K562 treated with DMSO at 1 percent for 4 hours (cell line): ENCODE measurements around the gene ACSF2. TPM values are rescaled to one million over a fixed set of nuclear protein-coding genes. Genes with fewer than 3 reads are reported as not detected.

Experiments used
- total RNA-seq: library from RNA; unstranded; fragments of 300-600 nt; gene quantifications from 2 replicates; pipeline ENCODE4 v1.2.3, GENCODE V29; 2022; ENCODE audit not compliant: insufficient read depth

Gene ACSF2, protein sequence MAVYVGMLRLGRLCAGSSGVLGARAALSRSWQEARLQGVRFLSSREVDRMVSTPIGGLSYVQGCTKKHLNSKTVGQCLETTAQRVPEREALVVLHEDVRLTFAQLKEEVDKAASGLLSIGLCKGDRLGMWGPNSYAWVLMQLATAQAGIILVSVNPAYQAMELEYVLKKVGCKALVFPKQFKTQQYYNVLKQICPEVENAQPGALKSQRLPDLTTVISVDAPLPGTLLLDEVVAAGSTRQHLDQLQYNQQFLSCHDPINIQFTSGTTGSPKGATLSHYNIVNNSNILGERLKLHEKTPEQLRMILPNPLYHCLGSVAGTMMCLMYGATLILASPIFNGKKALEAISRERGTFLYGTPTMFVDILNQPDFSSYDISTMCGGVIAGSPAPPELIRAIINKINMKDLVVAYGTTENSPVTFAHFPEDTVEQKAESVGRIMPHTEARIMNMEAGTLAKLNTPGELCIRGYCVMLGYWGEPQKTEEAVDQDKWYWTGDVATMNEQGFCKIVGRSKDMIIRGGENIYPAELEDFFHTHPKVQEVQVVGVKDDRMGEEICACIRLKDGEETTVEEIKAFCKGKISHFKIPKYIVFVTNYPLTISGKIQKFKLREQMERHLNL
- total RNA-seq = 20.7 and 28.9 TPM in 2 replicates

DNA sequence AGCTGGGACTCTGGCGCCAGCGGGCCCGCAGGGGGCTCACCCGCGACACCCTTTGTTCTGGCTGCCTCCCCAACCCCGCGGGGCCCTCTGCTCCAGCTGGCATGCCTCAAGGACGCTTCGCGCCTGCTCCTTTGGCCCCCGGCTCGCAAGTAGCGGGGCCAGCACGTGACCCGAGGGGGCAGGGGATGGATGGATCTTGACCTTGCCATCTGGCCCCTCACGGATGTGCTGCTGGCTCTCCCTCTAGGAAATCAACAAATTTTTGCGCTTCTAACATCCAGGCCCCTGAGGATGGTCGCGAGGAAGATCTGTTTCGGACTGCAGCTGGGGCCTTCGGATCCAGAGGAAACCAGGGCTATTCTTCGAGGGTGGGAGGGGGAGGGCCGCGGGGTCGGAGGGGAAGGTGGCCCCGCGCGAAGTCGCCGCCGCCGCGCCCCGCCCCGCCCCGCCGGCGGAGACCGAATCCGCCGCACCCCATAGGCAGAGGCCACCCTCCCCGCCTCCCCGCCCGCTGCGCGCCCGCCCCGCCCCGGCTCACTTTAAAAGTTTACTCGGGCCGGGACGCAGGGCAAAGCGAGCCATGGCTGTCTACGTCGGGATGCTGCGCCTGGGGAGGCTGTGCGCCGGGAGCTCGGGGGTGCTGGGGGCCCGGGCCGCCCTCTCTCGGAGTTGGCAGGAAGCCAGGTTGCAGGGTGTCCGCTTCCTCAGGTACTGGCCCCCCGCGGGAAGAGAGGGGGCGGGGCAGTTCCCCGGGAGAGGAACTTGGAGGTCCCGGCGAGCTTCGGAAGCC, at the start of gene ACSF2:
Gene ACSF2, plus strand, starts transcription at position 537 of the 790 bp plus-strand sequence. Its CDS starts 44 bp downstream, at position 581.

DNA sequence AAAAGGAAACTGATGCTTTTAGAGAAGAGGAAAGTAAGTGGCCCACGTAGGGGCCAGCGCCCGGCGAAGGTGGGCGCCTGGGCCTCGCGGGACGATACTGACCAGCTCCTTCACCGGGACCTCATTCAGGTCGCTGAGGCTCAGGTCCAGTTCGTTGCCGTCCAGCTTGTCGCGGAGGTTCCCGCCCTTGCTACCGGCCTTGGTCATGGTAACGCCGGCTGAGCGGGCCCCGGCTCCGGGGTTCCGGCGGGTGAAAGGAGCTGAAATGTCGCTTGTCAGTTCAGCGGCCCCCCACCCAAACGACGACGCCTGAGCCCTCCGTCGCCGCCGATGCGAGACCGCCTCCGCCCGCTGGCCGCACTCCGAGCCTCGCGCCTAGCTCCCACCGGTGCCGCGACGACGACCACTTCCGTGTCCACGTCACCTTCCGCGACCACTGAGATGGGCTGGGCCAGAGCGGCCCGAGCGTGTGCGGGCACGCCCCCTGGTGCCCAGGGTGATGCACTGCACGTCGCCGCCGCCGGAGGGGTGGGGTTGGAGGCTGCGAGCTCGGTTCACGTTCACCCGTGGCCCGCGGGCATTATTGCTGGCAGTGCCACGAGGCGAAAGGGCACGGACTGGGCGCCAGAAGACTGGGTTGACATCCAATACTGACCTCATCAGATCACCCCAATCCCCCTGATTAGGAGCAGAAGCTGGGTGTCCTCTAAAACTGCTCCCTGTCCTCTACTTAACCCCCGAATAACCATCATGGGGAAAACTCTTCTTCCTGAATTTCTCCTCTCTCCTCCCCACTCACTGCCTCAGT, 28.7 kb upstream of the ACSF2 start, which contains the start of gene LRRC59:
Gene LRRC59, minus strand, starts transcription at position 413 of the 808 bp plus-strand sequence. Its CDS starts 206 bp downstream, at position 207.

DNA sequence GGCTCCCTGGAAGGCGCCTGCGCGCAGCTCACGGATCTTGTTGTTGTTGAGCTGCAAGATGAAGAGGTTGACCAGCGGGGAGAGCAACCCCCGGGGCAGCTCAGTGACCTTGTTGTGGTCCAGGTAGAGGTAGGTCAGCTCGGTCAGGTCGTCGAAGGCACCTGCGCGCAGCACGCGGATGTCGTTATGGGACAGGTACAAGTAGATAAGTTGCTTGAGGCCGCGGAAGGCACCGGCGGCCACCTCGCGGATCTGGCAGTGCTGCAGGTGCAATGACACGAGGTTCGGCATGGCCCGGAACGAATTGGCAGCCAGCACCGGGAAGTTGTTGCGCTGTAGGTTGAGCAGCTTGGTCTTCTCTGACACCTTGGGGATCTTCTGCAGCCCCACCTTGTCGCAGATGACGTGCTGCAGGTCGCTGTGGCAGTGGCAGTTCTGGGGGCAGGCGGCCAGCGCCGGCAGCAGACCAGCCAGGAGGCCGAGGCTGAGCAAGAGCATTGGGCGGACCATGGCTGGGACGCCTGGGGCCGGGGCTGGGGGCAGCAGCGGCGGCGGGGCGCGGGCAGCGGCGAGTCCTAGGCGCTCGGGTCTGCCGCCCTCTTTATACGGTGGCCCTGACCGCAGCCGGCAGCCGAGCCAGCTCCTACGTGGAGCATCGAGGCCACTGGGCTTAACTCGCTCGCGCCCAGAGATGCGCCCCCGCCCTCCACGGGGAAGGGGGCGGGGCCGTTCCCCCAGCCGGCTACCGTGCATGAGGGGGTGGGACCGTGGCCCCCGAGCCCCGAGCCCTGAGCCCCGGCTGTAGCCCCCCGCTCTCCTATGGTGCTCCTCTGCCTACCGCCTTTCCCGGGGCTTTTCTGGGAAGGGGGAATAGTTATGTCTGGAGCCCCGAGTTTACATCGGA, 42.5 kb downstream of the ACSF2 start, which contains the start of gene CHAD:
Gene CHAD, minus strand, starts transcription at position 577 of the 904 bp plus-strand sequence. Its CDS starts 67 bp downstream, at position 510.

DNA sequence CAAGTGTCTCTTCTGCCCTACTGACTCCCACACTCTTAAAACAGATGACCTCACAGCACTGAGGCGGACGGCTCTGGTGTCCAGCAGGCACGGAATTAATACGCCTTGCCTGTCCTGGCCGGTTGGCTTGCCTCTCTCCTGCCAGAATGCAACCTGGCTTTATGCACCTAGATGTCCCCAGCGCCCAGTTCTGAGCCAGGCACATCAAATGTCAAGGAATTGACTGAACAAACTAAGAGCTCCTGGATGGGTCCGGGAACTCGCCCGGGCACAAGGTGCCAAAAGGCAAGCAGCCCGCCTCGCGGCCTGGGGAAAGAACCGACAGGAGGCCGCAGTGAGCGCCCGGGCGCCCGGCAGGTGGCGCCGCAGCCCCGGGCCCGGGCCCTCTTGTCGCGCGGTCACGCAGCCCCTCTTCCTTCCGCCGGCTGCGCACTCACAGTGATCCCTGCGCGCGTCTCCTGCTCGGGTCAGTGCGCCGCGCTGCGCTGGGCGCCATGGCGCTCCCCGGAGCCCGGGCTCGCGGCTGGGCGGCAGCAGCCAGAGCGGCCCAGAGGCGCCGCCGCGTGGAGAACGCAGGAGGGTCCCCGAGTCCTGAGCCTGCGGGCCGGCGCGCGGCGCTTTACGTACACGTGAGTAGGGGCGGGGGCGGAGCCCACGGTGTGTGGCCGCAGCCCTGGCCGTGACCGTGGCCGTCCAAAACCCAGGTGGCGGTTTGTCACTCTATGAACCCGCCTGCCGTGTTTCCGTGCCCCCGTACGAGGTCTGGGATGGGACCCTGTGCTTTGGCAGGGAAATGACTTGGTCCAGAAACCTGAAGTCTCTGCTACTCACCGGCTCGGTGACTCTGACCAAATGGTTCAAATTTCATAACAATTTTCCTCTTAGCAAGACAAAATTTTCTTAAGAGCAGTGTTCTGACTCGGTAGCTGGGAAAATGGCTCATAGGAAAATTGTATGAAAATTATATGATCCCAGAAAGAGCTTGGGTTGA, 52.7 kb downstream of the ACSF2 start, which contains the start of gene RSAD1:
Gene RSAD1, plus strand, starts transcription at position 470 of the 991 bp plus-strand sequence. Its CDS starts 25 bp downstream, at position 495.

DNA sequence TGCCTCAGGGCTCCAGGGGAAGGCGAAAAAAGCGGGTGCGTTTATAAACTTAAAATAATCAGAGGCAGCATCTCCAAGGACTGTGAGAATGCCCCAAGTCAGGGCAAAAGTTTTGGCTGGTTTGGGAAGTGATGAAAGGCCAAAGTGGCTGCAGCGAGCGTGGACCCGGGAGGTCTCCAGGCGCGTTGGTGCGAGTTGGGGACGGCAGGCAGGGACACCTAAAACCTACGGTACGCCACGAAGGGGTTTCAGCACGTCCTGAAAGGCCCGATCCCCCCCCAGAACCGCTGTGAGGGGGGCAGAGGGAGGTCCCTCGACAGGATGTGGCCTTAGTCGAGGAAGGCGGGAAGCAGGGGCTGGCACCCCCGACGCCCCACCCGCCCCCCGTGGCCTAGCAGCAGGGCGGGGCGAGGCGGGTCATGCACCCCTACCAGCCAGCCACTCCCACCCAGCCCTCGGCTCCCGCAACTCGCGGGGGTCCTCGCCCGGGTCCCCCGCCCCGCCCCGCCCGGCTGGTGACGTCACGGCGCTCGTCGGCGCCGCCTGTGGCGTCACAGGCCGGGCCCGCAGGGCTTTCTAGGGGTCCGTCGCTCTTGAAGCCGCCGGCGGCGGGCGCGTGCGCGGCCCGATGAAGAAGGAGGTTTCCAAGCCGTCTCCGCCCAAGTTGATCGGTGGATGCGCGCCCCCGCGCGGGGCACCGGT, 82.0 kb downstream of the ACSF2 start, which contains the start of gene MYCBPAP:
Gene MYCBPAP, plus strand, starts transcription at position 569 of the 702 bp plus-strand sequence. CDS start 236 bp downstream, outside the sequence.

Other genes starting within 250 kb of the ACSF2 start
- 0.63 and 0.67 TPM in 2 replicates for gene COL1A1, start 224.6 kb upstream of the ACSF2 start, total RNA-seq
- gene TMEM92, start 151.8 kb upstream of the ACSF2 start, total RNA-seq = 1.3 TPM in 1 of 2 replicates, not detected in the other
- gene XYLT2, start 80.1 kb upstream of the ACSF2 start, total RNA-seq = 7.5 and 7.7 TPM in 2 replicates
- 55.0 and 62.6 TPM in 2 replicates for gene MRPL27, start 53.0 kb upstream of the ACSF2 start, total RNA-seq
- gene EME1, start 53.0 kb upstream of the ACSF2 start, total RNA-seq = 12.6 and 13.4 TPM in 2 replicates
- 188 TPM in 2 replicates for gene LRRC59, start 28.7 kb upstream of the ACSF2 start, total RNA-seq
- 0.38 TPM in 1 of 2 replicates, not detected in the other for gene CHAD, start 42.7 kb downstream of the ACSF2 start, total RNA-seq
- 18.4 and 21.4 TPM in 2 replicates for gene RSAD1, start 52.6 kb downstream of the ACSF2 start, total RNA-seq
- not detected in 2 replicates for gene MYCBPAP, start 82.2 kb downstream of the ACSF2 start, total RNA-seq
- not detected in 2 replicates for gene EPN3, start 106.5 kb downstream of the ACSF2 start, total RNA-seq
- 2.9 and 4.8 TPM in 2 replicates for gene SPATA20, start 121.0 kb downstream of the ACSF2 start, total RNA-seq
- not detected in 2 replicates for gene CACNA1G, start 134.5 kb downstream of the ACSF2 start, total RNA-seq
- gene ABCC3, start 208.7 kb downstream of the ACSF2 start, total RNA-seq = not detected in 2 replicates